ENCODE measurements around the gene CDX4.
"Not testable (repeated sequence)": the region's sequence is repeated elsewhere in the genome, so short reads cannot be mapped to it uniquely, and the experiment has no call there.

The CDX4 gene

GRCh38 chrX:73446831-73447230, at the start of gene CDX4:
Gene CDX4, plus strand, starts transcription at chrX:73447053. Its CDS starts 201 bp downstream, at chrX:73447254.
- DNase-seq, result no peak

GRCh38 chrX:73398185-73398914, 48.5 kb upstream of the CDX4 start:
- no peak for DNase-seq

- DNase-seq, result no peak
These were observed 46.6 kb upstream of the CDX4 start for GRCh38 chrX:73400136-73400748.

- no peak for DNase-seq
These were observed 45.1 kb upstream of the CDX4 start for GRCh38 chrX:73401591-73402266.

- DNase-seq, result no peak
These were observed 33.9 kb upstream of the CDX4 start for GRCh38 chrX:73412930-73413329.

GRCh38 chrX:73447311-73447794, 500 bp downstream of the CDX4 start:
- DNase-seq, result no peak

- no peak for DNase-seq
These were observed 1.5 kb downstream of the CDX4 start for GRCh38 chrX:73448379-73448778.

GRCh38 chrX:73455171-73455570, 8.3 kb downstream of the CDX4 start:
- DNase-seq, result no peak

- DNase-seq, result no peak
These were observed 10.5 kb downstream of the CDX4 start for GRCh38 chrX:73457306-73457705.

GRCh38 chrX:73468376-73468775, 21.5 kb downstream of the CDX4 start:
- no peak for DNase-seq

GRCh38 chrX:73478961-73479360, 32.1 kb downstream of the CDX4 start:
- DNase-seq, result no peak

GRCh38 chrX:73481521-73481920, 34.7 kb downstream of the CDX4 start:
- no peak for DNase-seq

GRCh38 chrX:73490661-73491060, 43.8 kb downstream of the CDX4 start:
- DNase-seq, result no peak

GRCh38 chrX:73492178-73492577, 45.3 kb downstream of the CDX4 start:
- DNase-seq, result not testable (repeated sequence)

Data from left hindlimb (tissue), 1 donor.